ENCODE measurements around the gene GPR183. TPM values are rescaled to one million over a fixed set of nuclear protein-coding genes. Genes with fewer than 3 reads are reported as not detected.

The GPR183 gene
- total and polyA plus RNA-seq, 10 of the 15 experiments (the other 5 are each of a cell fraction or from before 2014, with no cell fraction given): 134 to 669 (median 225) TPM

DNA sequence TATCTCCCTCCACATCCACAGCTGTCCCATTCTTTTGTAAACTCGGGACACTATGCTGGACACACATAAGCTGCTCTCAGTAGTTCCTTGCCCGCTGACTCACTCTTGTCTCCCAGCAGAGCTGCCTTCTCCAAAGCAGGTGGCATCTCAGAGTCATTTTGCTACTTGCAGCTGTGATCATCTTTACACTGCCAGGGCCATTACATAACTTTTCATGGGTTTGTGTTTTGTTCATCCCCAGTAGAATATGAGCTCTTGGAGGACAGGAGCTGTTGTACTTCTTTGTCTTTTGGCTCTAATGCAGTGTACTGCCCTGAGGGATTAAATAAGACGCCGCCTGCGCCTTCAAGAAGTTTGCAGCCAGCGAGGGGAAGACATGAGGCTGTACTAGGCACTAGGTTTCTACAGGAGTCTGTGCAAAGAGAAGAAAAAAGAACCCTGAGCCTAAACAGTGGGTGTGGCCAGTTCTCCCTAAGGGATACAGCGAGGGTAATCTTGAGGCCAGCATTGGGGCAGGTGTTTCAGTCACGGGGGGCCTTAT lies 40.8 kb upstream of the GPR183 start (continued):
- no peak for TF ChIP-seq ZNF207 (IDR thresholded peaks at IDR 0.05; ENCODE audit: borderline replicate concordance)
- TF ChIP-seq, protein P1, sequence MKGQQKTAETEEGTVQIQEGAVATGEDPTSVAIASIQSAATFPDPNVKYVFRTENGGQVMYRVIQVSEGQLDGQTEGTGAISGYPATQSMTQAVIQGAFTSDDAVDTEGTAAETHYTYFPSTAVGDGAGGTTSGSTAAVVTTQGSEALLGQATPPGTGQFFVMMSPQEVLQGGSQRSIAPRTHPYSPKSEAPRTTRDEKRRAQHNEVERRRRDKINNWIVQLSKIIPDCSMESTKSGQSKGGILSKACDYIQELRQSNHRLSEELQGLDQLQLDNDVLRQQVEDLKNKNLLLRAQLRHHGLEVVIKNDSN (IDR thresholded peaks at IDR 0.05; ENCODE audit: borderline replicate concordance, extremely low read length, insufficient read depth, low read depth, low read length): no peak
- TF ChIP-seq, protein P2, sequence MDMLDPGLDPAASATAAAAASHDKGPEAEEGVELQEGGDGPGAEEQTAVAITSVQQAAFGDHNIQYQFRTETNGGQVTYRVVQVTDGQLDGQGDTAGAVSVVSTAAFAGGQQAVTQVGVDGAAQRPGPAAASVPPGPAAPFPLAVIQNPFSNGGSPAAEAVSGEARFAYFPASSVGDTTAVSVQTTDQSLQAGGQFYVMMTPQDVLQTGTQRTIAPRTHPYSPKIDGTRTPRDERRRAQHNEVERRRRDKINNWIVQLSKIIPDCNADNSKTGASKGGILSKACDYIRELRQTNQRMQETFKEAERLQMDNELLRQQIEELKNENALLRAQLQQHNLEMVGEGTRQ (IDR thresholded peaks at IDR 0.05; ENCODE audit: borderline replicate concordance, low read depth, low read length): no peak
- TF ChIP-seq PML (IDR thresholded peaks at IDR 0.05; ENCODE audit: low read length): no peak
- TF ChIP-seq LARP7 (IDR thresholded peaks at IDR 0.05): no peak
- TF ChIP-seq, protein P3, sequence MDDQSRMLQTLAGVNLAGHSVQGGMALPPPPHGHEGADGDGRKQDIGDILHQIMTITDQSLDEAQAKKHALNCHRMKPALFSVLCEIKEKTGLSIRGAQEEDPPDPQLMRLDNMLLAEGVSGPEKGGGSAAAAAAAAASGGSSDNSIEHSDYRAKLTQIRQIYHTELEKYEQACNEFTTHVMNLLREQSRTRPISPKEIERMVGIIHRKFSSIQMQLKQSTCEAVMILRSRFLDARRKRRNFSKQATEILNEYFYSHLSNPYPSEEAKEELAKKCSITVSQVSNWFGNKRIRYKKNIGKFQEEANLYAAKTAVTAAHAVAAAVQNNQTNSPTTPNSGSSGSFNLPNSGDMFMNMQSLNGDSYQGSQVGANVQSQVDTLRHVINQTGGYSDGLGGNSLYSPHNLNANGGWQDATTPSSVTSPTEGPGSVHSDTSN (IDR thresholded peaks at IDR 0.05; ENCODE audit: insufficient replicate concordance, low read depth, low read length): no peak
- no peak for TF ChIP-seq BHLHE40 (IDR thresholded peaks at IDR 0.05; ENCODE audit: borderline replicate concordance in 1 of 2, low read depth in 2 of 2, low read length in 1 of 2)
- TF ChIP-seq, protein P4, sequence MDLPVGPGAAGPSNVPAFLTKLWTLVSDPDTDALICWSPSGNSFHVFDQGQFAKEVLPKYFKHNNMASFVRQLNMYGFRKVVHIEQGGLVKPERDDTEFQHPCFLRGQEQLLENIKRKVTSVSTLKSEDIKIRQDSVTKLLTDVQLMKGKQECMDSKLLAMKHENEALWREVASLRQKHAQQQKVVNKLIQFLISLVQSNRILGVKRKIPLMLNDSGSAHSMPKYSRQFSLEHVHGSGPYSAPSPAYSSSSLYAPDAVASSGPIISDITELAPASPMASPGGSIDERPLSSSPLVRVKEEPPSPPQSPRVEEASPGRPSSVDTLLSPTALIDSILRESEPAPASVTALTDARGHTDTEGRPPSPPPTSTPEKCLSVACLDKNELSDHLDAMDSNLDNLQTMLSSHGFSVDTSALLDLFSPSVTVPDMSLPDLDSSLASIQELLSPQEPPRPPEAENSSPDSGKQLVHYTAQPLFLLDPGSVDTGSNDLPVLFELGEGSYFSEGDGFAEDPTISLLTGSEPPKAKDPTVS (IDR thresholded peaks at IDR 0.05; ENCODE audit: low read depth, low read length): no peak
- TF ChIP-seq TCF3 (IDR thresholded peaks at IDR 0.05; ENCODE audit: borderline replicate concordance, insufficient read depth, low read depth, low read length): peak; percentile 96
- TF ChIP-seq STAT3 (IDR thresholded peaks at IDR 0.05; ENCODE audit: low read depth, low read length): no peak
- no peak for TF ChIP-seq HDAC2 (IDR thresholded peaks at IDR 0.05)
- TF ChIP-seq ZNF274 (IDR thresholded peaks at IDR 0.05; ENCODE audit: insufficient read depth, insufficient read length): no peak
- TF ChIP-seq, protein P5, sequence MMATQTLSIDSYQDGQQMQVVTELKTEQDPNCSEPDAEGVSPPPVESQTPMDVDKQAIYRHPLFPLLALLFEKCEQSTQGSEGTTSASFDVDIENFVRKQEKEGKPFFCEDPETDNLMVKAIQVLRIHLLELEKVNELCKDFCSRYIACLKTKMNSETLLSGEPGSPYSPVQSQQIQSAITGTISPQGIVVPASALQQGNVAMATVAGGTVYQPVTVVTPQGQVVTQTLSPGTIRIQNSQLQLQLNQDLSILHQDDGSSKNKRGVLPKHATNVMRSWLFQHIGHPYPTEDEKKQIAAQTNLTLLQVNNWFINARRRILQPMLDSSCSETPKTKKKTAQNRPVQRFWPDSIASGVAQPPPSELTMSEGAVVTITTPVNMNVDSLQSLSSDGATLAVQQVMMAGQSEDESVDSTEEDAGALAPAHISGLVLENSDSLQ (IDR thresholded peaks at IDR 0.05): no peak
- TF ChIP-seq, protein P6, sequence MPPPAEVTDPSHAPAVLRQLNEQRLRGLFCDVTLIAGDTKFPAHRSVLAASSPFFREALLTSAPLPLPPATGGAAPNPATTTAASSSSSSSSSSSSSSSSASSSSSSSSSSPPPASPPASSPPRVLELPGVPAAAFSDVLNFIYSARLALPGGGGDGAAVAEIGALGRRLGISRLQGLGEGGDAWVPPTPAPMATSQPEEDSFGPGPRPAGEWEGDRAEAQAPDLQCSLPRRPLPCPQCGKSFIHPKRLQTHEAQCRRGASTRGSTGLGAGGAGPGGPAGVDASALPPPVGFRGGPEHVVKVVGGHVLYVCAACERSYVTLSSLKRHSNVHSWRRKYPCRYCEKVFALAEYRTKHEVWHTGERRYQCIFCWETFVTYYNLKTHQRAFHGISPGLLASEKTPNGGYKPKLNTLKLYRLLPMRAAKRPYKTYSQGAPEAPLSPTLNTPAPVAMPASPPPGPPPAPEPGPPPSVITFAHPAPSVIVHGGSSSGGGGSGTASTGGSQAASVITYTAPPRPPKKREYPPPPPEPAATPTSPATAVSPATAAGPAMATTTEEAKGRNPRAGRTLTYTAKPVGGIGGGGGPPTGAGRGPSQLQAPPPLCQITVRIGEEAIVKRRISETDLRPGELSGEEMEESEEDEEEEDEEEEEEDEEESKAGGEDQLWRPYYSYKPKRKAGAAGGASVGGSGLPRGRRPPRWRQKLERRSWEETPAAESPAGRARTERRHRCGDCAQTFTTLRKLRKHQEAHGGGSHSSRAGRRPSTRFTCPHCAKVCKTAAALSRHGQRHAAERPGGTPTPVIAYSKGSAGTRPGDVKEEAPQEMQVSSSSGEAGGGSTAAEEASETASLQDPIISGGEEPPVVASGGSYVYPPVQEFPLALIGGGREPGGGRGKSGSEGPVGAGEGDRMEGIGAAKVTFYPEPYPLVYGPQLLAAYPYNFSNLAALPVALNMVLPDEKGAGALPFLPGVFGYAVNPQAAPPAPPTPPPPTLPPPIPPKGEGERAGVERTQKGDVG (CRISPR knock-in tag; IDR thresholded peaks at IDR 0.05): no peak
- TF ChIP-seq TCF12 (IDR thresholded peaks at IDR 0.05; ENCODE audit: low read depth, low read length): peak; percentile 94
- TF ChIP-seq TCF7 (IDR thresholded peaks at IDR 0.05; ENCODE audit: borderline replicate concordance): no peak
- TF ChIP-seq SMAD5 (IDR thresholded peaks at IDR 0.05; ENCODE audit: low read depth): no peak
- TF ChIP-seq IRF4 (IDR thresholded peaks at IDR 0.05; ENCODE audit: low read depth, low read length): peak; percentile 43; the same call in 1 of the 2 replicates
- no peak for TF ChIP-seq POLR2AphosphoS2 (IDR thresholded peaks at IDR 0.05; ENCODE audit: low read depth, low read length)
- TF ChIP-seq, protein P7, sequence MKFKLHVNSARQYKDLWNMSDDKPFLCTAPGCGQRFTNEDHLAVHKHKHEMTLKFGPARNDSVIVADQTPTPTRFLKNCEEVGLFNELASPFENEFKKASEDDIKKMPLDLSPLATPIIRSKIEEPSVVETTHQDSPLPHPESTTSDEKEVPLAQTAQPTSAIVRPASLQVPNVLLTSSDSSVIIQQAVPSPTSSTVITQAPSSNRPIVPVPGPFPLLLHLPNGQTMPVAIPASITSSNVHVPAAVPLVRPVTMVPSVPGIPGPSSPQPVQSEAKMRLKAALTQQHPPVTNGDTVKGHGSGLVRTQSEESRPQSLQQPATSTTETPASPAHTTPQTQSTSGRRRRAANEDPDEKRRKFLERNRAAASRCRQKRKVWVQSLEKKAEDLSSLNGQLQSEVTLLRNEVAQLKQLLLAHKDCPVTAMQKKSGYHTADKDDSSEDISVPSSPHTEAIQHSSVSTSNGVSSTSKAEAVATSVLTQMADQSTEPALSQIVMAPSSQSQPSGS (IDR thresholded peaks at IDR 0.05; ENCODE audit: low read length): peak; percentile 72
- peak; percentile 36; the same call in 1 of the 2 replicates for TF ChIP-seq ZBED1 (IDR thresholded peaks at IDR 0.05; ENCODE audit: borderline replicate concordance)

Measured in GM12878 (cell line).